Omental fat pad (tissue), 4 donors: ENCODE measurements around the gene INPP5A. TPM values are rescaled to one million over a fixed set of nuclear protein-coding genes. Genes with fewer than 3 reads are reported as not detected.

Source experiments
- ATAC-seq: fragments of 150-250 bp; one replicate; pipeline ENCODE4 v1.9.1; 2016; ENCODE audit warnings: mild to moderate bottlenecking, moderate library complexity; ENCODE audit not compliant: low FRiP score
- DNase-seq: peaks from one replicate; pipeline ENCODE4 v3.0.0-alpha.2; 2019; ENCODE audit warnings: low spot score
- CTCF ChIP-seq, 3 donors: fragments of 450-650 bp; IDR thresholded peaks; one replicate each; pipeline ENCODE4 v1.5.1; 2016 to 2017; ENCODE audit warnings: antibody characterized with exemption in 3 of 3, mild to moderate bottlenecking in 3 of 3, moderate library complexity in 2 of 3
- total RNA-seq, 4 donors: library from RNA; depleted of rRNA; stranded (reverse); fragments of >200 nt; gene quantifications; one replicate each; pipeline ENCODE4 v1.1.0, GENCODE V29; 2016

Gene INPP5A
- total RNA-seq, 4 donors from 2014 or later: 34.1 to 49.3 (median 43.3) TPM

GRCh38 chr10:132648072-132648850 is 110.7 kb downstream of the INPP5A start:
- no peak for ATAC-seq
- no peak for DNase-seq
- no peak for TF ChIP-seq CTCF (IDR thresholded peaks at IDR 0.05)

GRCh38 chr10:132648851-132649528 is 111.4 kb downstream of the INPP5A start:
- ATAC-seq (no peak), DNase-seq (no peak)
- no peak for TF ChIP-seq CTCF (IDR thresholded peaks at IDR 0.05)

- ATAC-seq (no peak), DNase-seq (no peak)
- no peak for TF ChIP-seq CTCF (IDR thresholded peaks at IDR 0.05)
Observed at GRCh38 chr10:132649651-132650360, 112.2 kb downstream of the INPP5A start.

- ATAC-seq (no peak), DNase-seq (no peak)
Observed at GRCh38 chr10:132650611-132651250, 113.1 kb downstream of the INPP5A start.

GRCh38 chr10:132651511-132652029 is 114.0 kb downstream of the INPP5A start:
- ATAC-seq (no peak), DNase-seq (no peak)
- no peak for TF ChIP-seq CTCF (IDR thresholded peaks at IDR 0.05)

More at GRCh38 chr10:132650611-132651250, 113.1 kb downstream of the INPP5A start:
- no peak for TF ChIP-seq CTCF (IDR thresholded peaks at IDR 0.05)

- TF ChIP-seq CTCF (IDR thresholded peaks at IDR 0.05): no peak
- ATAC-seq: no peak
- no peak for DNase-seq
Observed at GRCh38 chr10:132652446-132652845, 114.9 kb downstream of the INPP5A start.
